CD4-positive, alpha-beta T cell (primary cell): Measurements from ENCODE around the gene C4BPA. TPM values are rescaled to one million over a fixed set of nuclear protein-coding genes. Genes with fewer than 3 reads are reported as not detected.

ENCODE experiments used
- ATAC-seq: fragments of 200-7000 bp; cut with Tn5 transposase; one replicate; pipeline ENCODE4 v1.10.0; 2022; ENCODE audit warnings: mild to moderate bottlenecking; ENCODE audit not compliant: poor library complexity
- CTCF ChIA-PET: fragments of 350-600 bp; sonication (Branson Sonifier 250); formaldehyde crosslinking; loops from one replicate; lab custom pipeline; 2021; ENCODE audit warnings: antibody characterized with exemption, inconsistent platforms; lab: Charles Lee
- POLR2A ChIA-PET: fragments of 350-600 bp; sonication (Branson Sonifier 250); formaldehyde crosslinking; loops from one replicate; lab custom pipeline; 2021; ENCODE audit warnings: antibody characterized with exemption, inconsistent platforms; lab: Charles Lee
- DNase-seq, 14 experiments: peaks; one replicate each; pipeline ENCODE4 v3.0.0-alpha.2; 2013 to 2020; ENCODE audit warnings: mixed read lengths in 2 of 14
- H3K27ac ChIP-seq, 2 donors: one replicate each; pipeline versions ENCODE4 v1.5.1 to v1.7.0; 2013; ENCODE audit warnings: low read length in 2 of 2, low read depth in 1 of 2, mild to moderate bottlenecking in 1 of 2
- H3K27me3 ChIP-seq, 2 experiments: 1 replicate in 1 of 2; 2 replicates in 1 of 2; pipeline versions ENCODE4 v1.6.1 to v1.7.0; 2013; ENCODE audit warnings: low read length in 2 of 2, control low read depth in 1 of 2, mild to moderate bottlenecking in 1 of 2, moderate library complexity in 1 of 2; ENCODE audit not compliant: insufficient read depth in 2 of 2, control insufficient read depth in 1 of 2
- H3K36me3 ChIP-seq: one replicate; pipeline ENCODE4 v1.6.1; 2013; ENCODE audit warnings: low read length, control low read depth; ENCODE audit not compliant: insufficient read depth
- H3K4me1 ChIP-seq: one replicate; pipeline ENCODE4 v1.6.1; 2013; ENCODE audit warnings: low read length, control low read depth; ENCODE audit not compliant: insufficient read depth
- H3K4me3 ChIP-seq: one replicate; pipeline ENCODE4 v1.5.1; 2013; ENCODE audit warnings: mild to moderate bottlenecking, low read length, moderate library complexity
- H3K9me3 ChIP-seq, 2 experiments: 1 replicate in 1 of 2; 2 replicates in 1 of 2; pipeline versions ENCODE4 v1.6.1 to v1.7.0; 2013; ENCODE audit warnings: low read length in 2 of 2, mild to moderate bottlenecking in 2 of 2, control low read depth in 1 of 2, moderate library complexity in 1 of 2; ENCODE audit not compliant: control insufficient read depth in 1 of 2, insufficient read depth in 1 of 2
- H3K27ac Mint-ChIP-seq: one replicate; pipeline ENCODE4 v1.8.0; 2020; ENCODE audit warnings: mixed read lengths
- H3K27me3 Mint-ChIP-seq: one replicate; pipeline ENCODE4 v1.8.0; 2021; ENCODE audit warnings: mixed read lengths
- H3K36me3 Mint-ChIP-seq: one replicate; pipeline ENCODE4 v1.8.0; 2021; ENCODE audit warnings: low read depth, mixed read lengths
- H3K4me1 Mint-ChIP-seq: one replicate; pipeline ENCODE4 v1.8.0; 2021; ENCODE audit warnings: low read depth, mixed read lengths
- H3K4me3 Mint-ChIP-seq: one replicate; pipeline ENCODE4 v1.8.0; 2020; ENCODE audit warnings: mild to moderate bottlenecking, mixed read lengths
- H3K9me3 Mint-ChIP-seq: one replicate; pipeline ENCODE4 v1.8.0; 2020; ENCODE audit warnings: mixed read lengths
- CTCF ChIP-seq: fragments of 200-600 bp; IDR thresholded peaks from one replicate; pipeline ENCODE4 v1.8.0; 2022; ENCODE audit warnings: antibody characterized with exemption, mild to moderate bottlenecking
- intact Hi-C, 2 experiments: fragments of 100-400 bp; cut with DNase I in 1 of 2; cut with micrococcal nuclease in 1 of 2; formaldehyde crosslinking; loops; one replicate each; pipeline versions ENCODE4 v1.15.1 to v1.9.0; 2023 to 2025; cut with DNase I, micrococcal nuclease
- total RNA-seq, 174 experiments: library from RNA in 2 of 174; stranded (reverse) in 2 of 174; gene quantifications; one replicate each; pipeline ENCODE4 v1.2.3 and lab custom pipeline; 2021 to 2026

Gene C4BPA
- total RNA-seq, 2 experiments from 2014 or later: not detected

GRCh38 chr1:207151920-207152319 lies 47.9 kb downstream of the C4BPA start:
- Histone ChIP-seq H3K27me3 (no peaks in the 10 kb centered on the region), H3K9me3 (peaks cover 4 to 19% of the 10 kb centered on the region in 2 experiments), H3K36me3 (no peaks in the 10 kb centered on the region), H3K27ac (no peak overlapping the region), H3K4me3 (no peak overlapping the region), H3K4me1 (no peaks in the 10 kb centered on the region)
- Mint-ChIP-seq H3K4me1 (no peaks in the 10 kb centered on the region), H3K27ac (no peak overlapping the region), H3K4me3 (no peak overlapping the region), H3K27me3 (peaks cover 5% of the 10 kb centered on the region), H3K36me3 (peaks cover 9% of the 10 kb centered on the region), H3K9me3 (peaks cover 14% of the 10 kb centered on the region)
- TF ChIP-seq CTCF: no peak
- CTCF ChIA-PET: no interaction called here
- no peak for DNase-seq
- POLR2A ChIA-PET: no interaction called here
- intact Hi-C loops: no loop called here
- no peak for ATAC-seq

GRCh38 chr1:207152792-207153468 lies 48.9 kb downstream of the C4BPA start:
- Mint-ChIP-seq H3K4me3 (no peak overlapping the region), H3K36me3 (peaks cover 9% of the 10 kb centered on the region), H3K27me3 (peaks cover 8% of the 10 kb centered on the region), H3K9me3 (peaks cover 14% of the 10 kb centered on the region), H3K27ac (no peak overlapping the region), H3K4me1 (no peaks in the 10 kb centered on the region)
- ATAC-seq (no peak), DNase-seq (no peak)
- intact Hi-C loops: no loop called here
- peaks cover 0 to 4% of the 10 kb centered on the region in 2 experiments for H3K27me3 ChIP-seq
- H3K36me3 ChIP-seq: no peaks in the 10 kb centered on the region
- no peak for TF ChIP-seq CTCF
- no peak overlapping the region for H3K4me3 ChIP-seq
- CTCF ChIA-PET: no interaction called here
- H3K27ac ChIP-seq: no peak overlapping the region
- POLR2A ChIA-PET: no interaction called here
- H3K4me1 ChIP-seq: no peaks in the 10 kb centered on the region
- peaks cover 6 to 19% of the 10 kb centered on the region in 2 experiments for H3K9me3 ChIP-seq

GRCh38 chr1:207155028-207155427 lies 51.0 kb downstream of the C4BPA start:
- H3K36me3 Mint-ChIP-seq: peaks cover 9% of the 10 kb centered on the region
- peaks cover 14% of the 10 kb centered on the region for H3K9me3 Mint-ChIP-seq
- POLR2A ChIA-PET: interaction anchor here (1.2 kb wide), 1 partner anchor 181 kb away, joined by 3 read pairs; no protein-coding TSS in a partner anchor
- H3K4me1 Mint-ChIP-seq: no peaks in the 10 kb centered on the region
- Histone ChIP-seq H3K4me1 (no peaks in the 10 kb centered on the region), H3K27ac (no peak overlapping the region), H3K27me3 (peaks cover 0 to 6% of the 10 kb centered on the region in 2 experiments), H3K9me3 (peaks cover 8 to 19% of the 10 kb centered on the region in 2 experiments), H3K36me3 (no peaks in the 10 kb centered on the region), H3K4me3 (no peak overlapping the region)
- intact Hi-C loops: no loop called here
- ATAC-seq (no peak), DNase-seq (peak in 1 of 14 experiments; percentile 16)
- H3K27ac Mint-ChIP-seq: no peak overlapping the region
- CTCF ChIA-PET: no interaction called here
- H3K27me3 Mint-ChIP-seq: peaks cover 21% of the 10 kb centered on the region
- no peak for TF ChIP-seq CTCF
- no peak overlapping the region for H3K4me3 Mint-ChIP-seq
